Measurements from ENCODE around the gene AMELX. TPM values are rescaled to one million over a fixed set of nuclear protein-coding genes. Genes with fewer than 3 reads are reported as not detected.

Gene AMELX
- total and polyA plus RNA-seq, 2 of the 8 experiments (the other 6 are each of a cell fraction or from before 2014, with no cell fraction given), result not detected

- WGBS, 2 experiments (ENCODE audit: extremely low coverage in 1 of 2, insufficient coverage in 1 of 2, insufficient read length in 1 of 2, insufficient replicate concordance in 2 of 2, low coverage in 1 of 2, low lambda C conversion rate in 2 of 2, missing lambda C conversion rate in 1 of 2), result 88% methylated on average over 4 of the region's 6 CpGs; no CpG with 5 or more reads in 1 of the 2 experiments
- H4K20me1 ChIP-seq (replicated peaks in 1 of 2; ENCODE audit: control insufficient read depth in 1 of 2, insufficient read depth in 2 of 2, low read length in 2 of 2), result no peaks in the 10 kb centered on the region
- no peak overlapping the region for H3K4me3 ChIP-seq (ENCODE audit: extremely low read depth in 1 of 4, insufficient read depth in 2 of 4, low read depth in 3 of 4, low read length in 4 of 4)
- H2BK15ac ChIP-seq (ENCODE audit: low read length), result no peak overlapping the region
- H3K14ac ChIP-seq (ENCODE audit: insufficient read length), result no peak overlapping the region
- no peak overlapping the region for H3K27ac ChIP-seq (ENCODE audit: low read depth, low read length)
- no peak overlapping the region for H4K91ac ChIP-seq (replicated peaks; ENCODE audit: insufficient read length, low read length)
- no peaks in the 10 kb centered on the region for H3K27me3 ChIP-seq (replicated peaks in 1 of 4; ENCODE audit: control insufficient read depth in 3 of 4, extremely low read depth in 1 of 4, insufficient read depth in 3 of 4, low read length in 3 of 4)
- H3K4me1 ChIP-seq (replicated peaks in 1 of 4; ENCODE audit: control insufficient read depth in 3 of 4, insufficient read depth in 4 of 4, low read length in 3 of 4), result peaks cover 0 to 10% (median 0%) of the 10 kb centered on the region in 4 experiments; a peak in 2 of 7 replicates
- no peak overlapping the region for H2BK20ac ChIP-seq (ENCODE audit: low read length)
- H4K5ac ChIP-seq (ENCODE audit: insufficient read length, low read depth, low read length), result no peak overlapping the region
- H2BK12ac ChIP-seq (ENCODE audit: low read depth, low read length), result no peak overlapping the region
- no peak overlapping the region for H3K23ac ChIP-seq (ENCODE audit: insufficient read length)
- no peak overlapping the region for H2BK120ac ChIP-seq (replicated peaks; ENCODE audit: low read depth, low read length)
- FAIRE-seq (no peak), DNase-seq (ENCODE audit: low read depth in 1 of 2, low spot score in 2 of 2) (no peak)
- no peak overlapping the region for H2AK5ac ChIP-seq (ENCODE audit: low read depth, low read length)
- H4K8ac ChIP-seq (ENCODE audit: extremely low read depth, insufficient read depth, low read length), result no peak overlapping the region
- H2BK5ac ChIP-seq (ENCODE audit: low read depth, low read length), result no peak overlapping the region
- H3K9me3 ChIP-seq (ENCODE audit: insufficient read depth in 2 of 2, low read depth in 1 of 2, low read length in 1 of 2), result no peaks in the 10 kb centered on the region
- no peak overlapping the region for H3K9ac ChIP-seq (replicated peaks in 1 of 4; ENCODE audit: extremely low read depth in 1 of 4, low read depth in 3 of 4, low read length in 3 of 4)
- no peaks in the 10 kb centered on the region for H3K79me2 ChIP-seq (ENCODE audit: control insufficient read depth in 1 of 2, insufficient read depth in 2 of 2, low read length in 2 of 2)
- H3K18ac ChIP-seq (ENCODE audit: extremely low read depth, low read length), result no peak overlapping the region
- no peak overlapping the region for H3K4me2 ChIP-seq (ENCODE audit: insufficient read depth in 1 of 2, low read depth in 2 of 2, low read length in 2 of 2)
- ChIA-PET POLR2A (ENCODE audit: partially characterized antibody) (interaction anchor here (0.9 kb wide), 1 partner anchor 40 kb away, joined by 8 read pairs; no protein-coding TSS in a partner anchor), CTCF (ENCODE audit: partially characterized antibody) (no interaction called here)
- H3K56ac ChIP-seq (replicated peaks; ENCODE audit: insufficient read length, low read depth, low read length), result no peak overlapping the region
- no peak overlapping the region for H3K4ac ChIP-seq (replicated peaks; ENCODE audit: insufficient read length, low read depth, low read length)
- H2AFZ ChIP-seq (ENCODE audit: low read length), result no peak overlapping the region
- peak; percentile 10; the same call in 1 of the 2 replicates for TF ChIP-seq CEBPB (IDR thresholded peaks at IDR 0.05; ENCODE audit: low read depth, low read length)
- no peak for TF ChIP-seq HDAC6 (IDR thresholded peaks at IDR 0.05; ENCODE audit: low read depth, low read length)
- H3K23me2 ChIP-seq (ENCODE audit: low read depth, low read length), result no peaks in the 10 kb centered on the region
- H3K36me3 ChIP-seq (ENCODE audit: control insufficient read depth in 2 of 4, insufficient read depth in 4 of 4, low read length in 3 of 4), result no peaks in the 10 kb centered on the region
- no peaks in the 10 kb centered on the region for H3K79me1 ChIP-seq (ENCODE audit: low read depth, low read length)
Observed at GRCh38 chrX:11304829-11305228, 11.6 kb downstream of the AMELX start.
